RKO (cell line): Measurements from ENCODE around the gene ACAD8.
"Not testable (repeated sequence)": the region's sequence is repeated elsewhere in the genome, so short reads cannot be mapped to it uniquely, and the experiment has no call there.

ENCODE experiments used
- DNase-seq: peaks from one replicate; pipeline ENCODE4 v3.0.0-alpha.2; 2016; ENCODE audit warnings: low spot score

The ACAD8 gene

DNA sequence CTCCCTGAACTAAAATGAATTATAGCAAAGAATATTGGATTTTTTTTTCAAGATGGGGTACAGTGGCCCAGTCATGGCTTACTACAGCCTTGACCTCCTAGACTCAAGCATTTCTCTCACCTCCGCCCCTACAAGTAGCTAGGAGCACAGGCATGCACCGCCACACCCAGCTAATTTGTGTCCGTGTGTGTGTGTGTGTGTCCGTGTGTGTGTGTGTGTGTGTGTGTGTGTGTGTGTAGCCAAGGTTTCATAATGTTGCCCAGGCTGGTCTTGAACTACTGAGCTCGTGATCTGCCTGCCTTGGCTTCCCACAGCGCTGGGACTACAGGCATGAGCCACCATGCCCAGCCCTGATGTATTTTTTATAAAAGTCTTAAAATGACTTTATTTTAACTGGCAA, 12.8 kb upstream of the ACAD8 start:
- DNase-seq: no peak

DNA sequence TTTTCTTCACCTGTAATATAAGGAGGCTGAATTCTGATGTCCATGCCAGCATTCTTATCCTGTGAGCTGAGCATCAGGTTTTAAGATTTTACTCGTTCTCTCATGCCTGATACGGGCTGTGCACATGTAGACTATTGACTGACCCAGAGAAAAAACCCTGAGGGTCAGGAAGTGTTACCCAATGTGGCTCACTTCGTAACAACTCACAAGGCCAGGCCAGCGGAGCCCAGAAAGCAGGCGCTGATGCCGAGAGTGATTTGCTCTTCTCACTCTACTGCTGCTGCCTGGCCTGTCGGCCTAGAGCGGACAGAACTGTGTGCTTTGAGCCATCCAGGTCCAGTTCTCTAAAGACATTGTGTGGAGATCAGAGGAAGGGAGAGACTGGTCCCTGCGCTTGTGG, 11.0 kb upstream of the ACAD8 start:
- DNase-seq: no peak

DNA sequence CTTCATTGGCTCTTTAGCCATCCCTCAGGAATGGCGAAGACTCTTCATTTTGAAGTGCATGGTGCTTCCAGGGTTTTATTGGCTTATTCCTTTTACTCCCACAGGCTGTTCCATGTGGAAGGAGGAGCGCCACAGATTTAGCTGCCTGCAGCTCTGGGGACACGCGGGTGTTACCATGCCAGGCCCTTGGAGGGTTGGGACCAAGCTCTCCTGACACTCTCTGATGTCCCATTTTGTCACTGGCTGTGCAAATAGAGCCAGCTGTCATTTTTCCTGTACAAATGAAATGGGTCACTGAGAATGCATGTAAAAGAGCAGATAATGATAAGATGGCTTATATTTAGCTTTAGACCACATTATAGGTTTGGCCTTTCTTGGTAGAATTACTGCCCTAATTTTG, 9.5 kb upstream of the ACAD8 start:
- DNase-seq: no peak

DNA sequence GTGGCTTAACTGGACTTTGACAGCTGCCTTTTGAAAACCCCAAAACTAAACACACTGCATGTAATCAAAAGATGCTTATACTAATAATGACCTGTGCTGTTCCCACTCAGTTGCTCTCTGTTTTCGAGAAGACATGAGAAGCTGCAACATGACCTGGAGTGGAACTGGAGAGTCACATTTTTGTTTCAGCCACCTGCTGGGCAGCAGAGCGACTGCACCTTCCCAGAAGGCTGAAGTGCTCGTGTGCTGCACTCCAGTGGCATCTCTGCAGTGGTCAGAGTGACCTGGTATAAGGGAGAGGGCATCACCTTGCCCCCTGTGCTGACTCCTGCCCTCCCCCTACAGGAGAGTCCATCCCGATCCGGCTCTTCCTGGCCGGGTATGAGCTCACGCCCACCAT, 8.8 kb upstream of the ACAD8 start:
- peak; percentile 59 for DNase-seq

DNA sequence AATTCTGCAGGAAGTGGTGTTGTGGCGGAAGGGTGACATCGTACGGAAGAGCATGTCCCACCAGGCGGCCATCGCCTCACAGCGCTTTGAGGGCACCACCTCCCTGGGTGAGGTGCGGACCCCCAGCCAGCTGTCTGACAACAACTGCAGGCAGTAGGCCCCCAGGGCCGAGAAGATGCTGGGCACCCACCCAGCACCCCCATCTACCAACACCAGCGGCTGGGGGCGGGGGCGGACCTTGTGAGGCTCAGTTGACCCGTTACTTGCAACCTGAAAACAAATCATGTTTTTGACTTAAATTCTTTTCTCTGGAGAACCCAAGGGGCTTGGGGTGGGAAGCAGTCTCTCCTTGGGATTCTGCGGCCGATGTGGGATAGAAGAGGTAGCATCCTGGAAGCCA, 7.9 kb upstream of the ACAD8 start:
- DNase-seq: no peak

DNA sequence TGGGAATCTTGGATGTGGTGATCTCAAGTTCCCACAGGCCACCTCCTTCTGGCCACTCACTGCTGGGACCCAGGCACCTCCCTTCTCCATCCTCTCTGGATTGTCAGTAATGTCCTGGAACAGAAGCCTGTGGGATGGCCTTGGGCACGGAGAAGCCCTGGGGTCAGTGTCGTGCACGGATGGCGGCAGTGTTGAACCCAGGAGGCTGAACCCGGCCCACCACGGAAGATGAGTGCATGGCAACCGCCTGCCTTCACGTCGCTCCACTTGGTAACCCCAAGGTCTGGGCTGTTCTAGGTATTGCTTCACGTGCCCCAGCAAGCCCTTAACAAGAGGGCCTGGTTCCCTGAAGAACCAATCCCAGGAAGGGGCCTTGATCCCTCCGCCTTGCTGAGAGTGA, 7.3 kb upstream of the ACAD8 start:
- no peak for DNase-seq

DNA sequence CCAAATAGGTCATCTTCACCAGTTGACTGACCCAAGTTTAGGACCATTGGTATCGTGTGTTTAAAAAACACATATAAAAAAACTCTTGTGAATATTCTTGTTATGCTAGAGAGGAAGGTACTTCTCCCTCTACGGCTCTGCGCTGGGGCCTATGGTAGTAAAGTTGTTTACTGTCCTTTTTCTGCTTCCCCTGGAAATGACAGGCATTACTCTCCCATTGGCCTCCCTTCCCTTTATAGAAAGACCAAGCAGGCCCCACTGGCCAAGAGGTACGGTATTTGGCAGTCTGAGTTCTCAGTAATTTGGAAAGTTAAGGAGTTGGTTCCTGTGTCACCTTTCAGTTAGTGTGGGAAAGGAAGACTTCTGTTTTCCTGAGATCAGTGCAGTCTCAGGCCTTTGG, 6.7 kb upstream of the ACAD8 start:
- no peak for DNase-seq

DNA sequence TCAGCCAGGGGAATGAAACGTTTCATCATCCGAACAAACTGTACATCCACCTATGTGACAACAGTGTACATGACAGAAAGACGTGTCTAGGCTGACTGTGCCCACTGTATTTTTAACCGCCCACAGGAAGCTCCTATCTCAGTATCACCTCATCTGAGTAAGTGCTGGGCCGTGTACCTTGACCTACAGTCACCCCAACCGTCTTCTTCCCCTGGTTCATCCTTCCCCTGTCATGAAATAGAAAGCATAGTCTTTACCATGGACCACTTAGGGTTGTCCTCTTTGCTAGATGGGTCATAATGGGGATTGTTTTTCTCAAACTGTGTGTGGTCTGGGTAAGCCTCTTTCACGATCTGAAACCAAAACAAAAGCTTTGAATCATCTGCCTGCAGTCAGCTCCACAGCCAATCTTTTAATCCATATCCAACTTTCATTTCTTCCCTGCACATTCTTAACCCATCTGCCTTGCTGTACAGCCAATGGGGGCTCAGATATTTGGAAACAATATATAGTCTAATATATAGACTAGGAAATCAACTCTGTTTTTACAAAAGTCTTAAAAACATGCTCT, 4.4 kb upstream of the ACAD8 start:
- no peak for DNase-seq

DNA sequence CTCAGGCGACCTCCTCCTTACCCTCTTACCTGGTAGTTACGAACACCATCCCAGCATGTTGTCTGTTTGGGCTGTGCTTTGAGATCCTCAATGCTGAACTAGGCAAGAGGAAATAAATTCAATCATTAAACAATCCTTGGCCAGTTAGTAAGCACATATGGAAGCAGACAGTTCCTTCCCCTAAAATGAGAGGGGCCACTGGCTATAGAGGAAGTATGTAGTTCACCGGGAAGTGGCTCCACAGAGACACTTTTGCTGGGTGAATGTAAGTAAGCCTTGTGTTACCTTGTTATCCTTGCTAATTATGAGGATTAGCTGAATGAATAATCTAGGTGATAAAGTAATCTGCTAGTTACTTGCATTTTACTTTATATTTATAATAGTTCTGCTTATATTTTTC, 3.1 kb upstream of the ACAD8 start:
- no peak for DNase-seq

DNA sequence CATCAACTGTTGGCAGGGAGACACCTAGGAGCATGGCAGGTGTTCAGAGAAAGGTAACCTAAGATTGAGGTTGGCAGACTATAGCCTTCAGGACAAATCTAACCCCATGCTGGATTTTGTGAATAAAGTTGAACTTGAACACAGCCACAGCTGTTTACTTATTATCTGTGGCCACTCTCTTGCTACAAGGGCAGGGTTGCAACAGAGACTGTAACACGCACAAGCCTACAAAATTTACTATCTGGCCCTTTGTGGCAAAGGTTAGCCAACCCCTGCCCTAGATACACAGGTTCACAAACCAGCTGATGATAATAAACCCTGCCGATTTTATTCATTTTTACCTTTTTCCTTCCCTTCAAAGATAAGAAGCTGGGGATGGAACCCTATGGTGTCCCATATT, 2.7 kb upstream of the ACAD8 start:
- no peak for DNase-seq

DNA sequence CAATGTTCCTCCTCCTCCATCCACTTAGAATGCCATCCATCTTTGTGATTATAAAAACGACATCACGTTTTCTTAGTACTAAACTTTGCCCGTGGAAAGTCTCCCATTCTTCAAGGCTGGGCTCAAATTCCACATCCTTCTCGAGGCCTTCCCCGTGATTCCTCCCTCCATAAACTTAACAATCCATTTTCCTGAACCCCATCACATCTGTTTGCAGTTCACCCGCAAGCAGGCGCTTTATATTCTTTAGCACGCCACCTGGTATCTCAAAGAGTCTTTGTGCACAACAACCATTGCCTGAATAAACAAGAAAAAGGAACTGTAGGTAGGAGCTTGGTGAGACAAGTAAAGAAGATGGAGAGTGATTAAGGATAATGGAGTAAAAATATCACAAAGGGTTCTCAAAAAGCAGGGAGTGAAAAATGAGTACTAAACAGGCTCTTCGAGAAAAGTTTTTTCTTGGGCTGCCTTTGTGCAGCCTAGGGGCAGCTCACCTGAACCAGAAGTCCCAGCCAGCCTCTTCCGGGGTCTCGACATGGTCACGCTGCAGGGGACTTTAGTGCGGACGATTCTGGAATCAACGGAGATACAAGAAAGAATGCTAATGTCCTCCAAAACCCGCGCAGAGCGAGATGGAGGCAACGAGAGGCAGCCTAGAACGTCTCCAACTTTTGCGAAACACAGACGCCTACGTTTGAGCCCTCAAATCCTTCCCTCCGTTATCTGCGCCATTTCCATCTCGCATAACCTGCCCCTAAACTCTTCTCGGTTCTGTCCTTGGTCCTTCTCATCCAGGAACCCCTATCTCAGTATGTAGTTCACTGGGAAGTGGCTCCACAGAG, 801 bp upstream of the ACAD8 start:
- DNase-seq: peak; percentile 7

DNA sequence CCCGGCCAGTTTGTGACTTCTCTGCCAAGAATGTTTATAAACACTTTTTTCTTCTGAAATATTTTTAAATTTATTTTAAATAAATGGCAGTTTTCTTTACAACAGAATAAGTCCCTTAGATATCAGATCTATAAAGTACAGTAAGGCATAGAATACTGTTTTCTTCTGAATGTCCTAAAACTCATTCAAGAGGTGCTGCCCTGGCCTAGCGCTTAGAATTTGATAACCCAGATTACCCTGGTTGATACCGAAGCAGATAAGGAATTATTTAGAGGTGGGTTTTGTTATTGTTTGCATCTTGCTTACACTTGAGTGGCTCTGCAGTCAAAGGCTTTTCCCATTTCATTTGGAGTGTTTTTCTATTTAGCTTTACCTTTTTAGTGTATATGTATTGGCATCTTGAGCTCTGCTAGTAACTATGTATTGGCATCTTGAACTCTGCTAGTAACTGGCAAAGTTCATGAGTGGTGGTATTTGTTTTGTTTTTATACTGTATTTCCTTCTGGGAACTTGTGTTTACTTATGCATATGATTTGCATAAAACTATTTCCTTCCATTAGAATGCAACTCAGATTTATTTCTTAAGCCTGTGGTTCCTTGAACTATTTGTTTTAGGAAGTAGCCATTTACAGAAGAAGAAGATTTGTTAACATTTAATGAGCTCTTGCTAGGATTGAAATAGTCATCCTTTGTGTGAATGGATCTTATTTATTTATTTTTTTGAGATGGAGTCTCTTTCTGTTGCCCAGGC, 1.2 kb downstream of the ACAD8 start:
- peak; percentile 19 for DNase-seq

DNA sequence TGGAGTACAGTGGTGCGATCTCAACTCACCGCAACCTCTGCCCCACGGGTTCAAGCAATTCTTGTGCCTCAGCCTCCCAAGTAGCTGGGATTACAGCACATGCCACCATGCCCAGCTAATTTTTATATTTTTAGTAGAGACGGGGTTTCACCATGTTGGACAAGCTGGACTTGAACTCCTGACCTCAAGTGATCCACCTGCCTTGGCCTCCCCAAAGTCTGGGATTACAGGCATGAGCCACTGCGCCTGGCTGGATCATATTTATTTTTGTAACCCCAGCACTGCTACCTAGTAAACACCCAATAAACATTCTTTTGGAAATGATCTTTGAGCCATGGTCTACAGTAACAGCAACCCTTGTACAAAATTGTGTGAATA, 1.8 kb downstream of the ACAD8 start:
- not testable (repeated sequence) for DNase-seq

DNA sequence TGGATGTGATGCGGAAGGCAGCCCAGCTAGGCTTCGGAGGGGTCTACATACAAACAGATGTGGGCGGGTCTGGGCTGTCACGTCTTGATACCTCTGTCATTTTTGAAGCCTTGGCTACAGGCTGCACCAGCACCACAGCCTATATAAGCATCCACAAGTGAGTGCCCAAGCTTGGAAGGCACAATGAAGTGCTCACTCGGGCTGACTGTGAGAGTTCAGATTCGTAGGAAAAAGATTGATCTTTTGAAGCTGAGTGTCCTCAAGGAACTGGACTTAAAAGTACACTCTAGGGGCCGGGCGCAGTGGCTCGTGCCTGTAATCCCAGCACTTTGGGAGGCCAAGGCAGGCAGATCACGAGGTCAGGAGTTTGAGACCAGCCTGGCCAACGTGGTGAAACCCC, 3.7 kb downstream of the ACAD8 start:
- no peak for DNase-seq

DNA sequence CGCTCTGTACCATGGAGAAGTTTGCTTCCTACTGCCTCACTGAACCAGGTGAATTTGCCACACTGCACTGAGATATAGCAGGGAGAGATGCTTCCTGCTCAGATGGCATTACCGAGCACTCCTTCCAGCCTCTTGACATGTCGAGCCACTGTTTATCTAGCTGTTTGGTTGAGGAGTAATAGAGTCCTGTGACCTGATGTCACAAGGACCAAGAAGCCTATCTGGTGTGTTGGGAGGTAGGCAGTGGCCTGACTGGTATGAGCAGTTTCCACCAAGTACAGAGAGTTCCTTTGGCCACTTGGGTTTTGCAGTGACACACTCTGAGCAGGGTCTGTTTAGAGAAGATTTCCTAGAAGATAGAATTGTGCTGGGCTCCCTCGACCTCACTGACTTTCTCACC, 5.2 kb downstream of the ACAD8 start:
- no peak for DNase-seq

DNA sequence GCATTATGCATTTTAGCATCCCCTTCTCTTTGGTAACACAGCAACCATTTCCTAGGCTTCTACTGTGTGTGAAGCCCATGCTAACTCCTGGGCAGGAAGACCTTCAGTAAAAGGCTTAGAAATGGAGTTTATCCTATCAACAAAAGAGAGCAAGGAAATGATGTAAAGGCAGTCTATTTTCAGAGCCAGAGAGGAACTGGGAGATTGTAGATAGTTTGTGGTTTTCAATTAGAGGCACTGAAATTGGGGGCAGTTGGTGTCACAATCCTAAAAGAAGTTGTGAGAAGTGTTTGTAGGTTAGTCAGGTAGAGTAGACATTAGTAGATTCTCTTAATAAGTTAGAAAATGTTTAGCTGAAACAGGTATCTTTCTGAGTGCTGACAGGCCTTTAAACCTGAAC, 7.1 kb downstream of the ACAD8 start:
- DNase-seq: no peak

DNA sequence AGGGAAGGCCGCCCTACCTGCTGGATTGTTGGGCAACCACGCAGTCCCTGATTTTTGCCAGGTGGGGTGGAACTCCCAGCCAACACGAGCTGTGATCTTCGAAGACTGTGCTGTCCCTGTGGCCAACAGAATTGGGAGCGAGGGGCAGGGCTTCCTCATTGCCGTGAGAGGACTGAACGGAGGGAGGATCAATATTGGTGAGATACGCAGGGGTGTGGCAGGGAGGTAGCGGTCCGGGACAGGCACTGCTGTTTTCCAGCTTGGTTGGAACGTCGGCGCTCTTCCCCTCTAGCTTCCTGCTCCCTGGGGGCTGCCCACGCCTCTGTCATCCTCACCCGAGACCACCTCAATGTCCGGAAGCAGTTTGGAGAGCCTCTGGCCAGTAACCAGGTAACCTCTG, 7.6 kb downstream of the ACAD8 start:
- DNase-seq: no peak

DNA sequence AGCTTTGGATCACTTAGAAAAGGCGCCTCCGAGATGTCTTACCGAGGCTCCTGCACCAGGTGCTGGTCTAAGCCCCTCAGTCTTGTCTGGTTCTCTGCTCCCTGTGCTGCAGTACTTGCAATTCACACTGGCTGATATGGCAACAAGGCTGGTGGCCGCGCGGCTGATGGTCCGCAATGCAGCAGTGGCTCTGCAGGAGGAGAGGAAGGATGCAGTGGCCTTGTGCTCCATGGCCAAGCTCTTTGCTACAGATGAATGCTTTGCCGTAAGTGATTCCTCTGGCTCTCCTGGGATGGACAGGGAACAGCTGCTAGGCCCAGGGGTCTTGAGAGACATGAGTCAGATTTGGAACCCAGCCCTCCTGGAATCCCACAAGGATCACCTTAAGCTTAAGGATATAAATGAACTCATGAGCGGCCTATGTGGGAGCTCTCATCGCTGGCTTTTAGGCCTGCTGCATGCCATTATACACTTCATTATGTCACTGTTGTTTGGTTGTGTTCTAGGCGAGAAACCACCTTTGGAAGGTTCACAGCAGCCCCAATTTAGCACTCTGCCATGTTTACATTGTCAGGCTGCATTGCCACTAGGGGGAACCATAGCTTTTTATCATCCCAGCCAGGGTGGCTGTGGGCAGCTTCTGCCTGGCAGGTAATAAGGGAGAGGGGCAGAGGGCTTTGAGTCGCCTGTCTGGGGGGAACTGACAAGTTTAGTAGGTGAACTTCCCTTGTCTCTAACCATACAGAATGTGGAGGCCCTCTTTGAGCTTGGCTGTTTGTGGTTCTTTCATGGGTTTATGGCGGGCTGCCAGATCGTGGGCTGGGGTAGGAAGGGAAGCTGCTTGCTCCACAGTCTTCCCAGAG, 8.5 kb downstream of the ACAD8 start:
- peak; percentile 34 for DNase-seq

DNA sequence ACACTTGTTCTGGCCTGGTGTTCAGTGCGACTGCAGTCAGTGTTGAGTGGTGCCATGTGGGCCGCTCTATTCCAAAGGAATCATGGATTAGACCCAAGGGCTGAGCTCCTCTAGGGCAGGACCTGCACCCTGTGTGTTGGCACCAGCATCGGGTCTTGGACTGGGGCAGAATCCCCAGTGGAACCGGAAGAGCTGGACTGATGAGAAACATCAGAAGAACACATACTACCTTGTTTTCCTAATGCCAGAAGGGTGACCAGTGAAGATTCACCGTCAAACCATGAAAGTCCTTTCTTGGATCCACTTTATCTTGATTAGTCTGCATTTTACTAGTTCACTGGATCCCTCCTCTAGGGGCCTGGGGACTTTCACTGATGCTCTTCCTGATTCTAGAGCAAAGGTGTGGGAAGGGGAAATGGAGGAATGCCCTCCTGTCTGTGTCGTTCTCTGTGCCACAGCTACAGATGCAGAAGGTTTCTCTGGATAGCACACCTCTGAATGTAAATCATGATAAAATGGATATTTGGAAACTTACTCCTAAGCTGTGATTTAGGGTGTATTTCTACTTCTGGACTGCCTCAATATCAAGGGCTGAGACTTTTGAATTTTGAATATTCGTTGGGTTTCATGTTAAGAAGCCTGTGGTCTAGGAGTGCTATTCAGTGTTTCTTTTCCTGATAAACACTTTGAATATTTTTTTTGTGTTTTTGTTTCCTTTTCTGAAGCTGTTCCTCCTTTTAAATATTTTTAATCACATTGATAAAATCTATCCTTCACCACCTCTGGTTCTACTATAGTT, 11.8 kb downstream of the ACAD8 start:
- DNase-seq: no peak

DNA sequence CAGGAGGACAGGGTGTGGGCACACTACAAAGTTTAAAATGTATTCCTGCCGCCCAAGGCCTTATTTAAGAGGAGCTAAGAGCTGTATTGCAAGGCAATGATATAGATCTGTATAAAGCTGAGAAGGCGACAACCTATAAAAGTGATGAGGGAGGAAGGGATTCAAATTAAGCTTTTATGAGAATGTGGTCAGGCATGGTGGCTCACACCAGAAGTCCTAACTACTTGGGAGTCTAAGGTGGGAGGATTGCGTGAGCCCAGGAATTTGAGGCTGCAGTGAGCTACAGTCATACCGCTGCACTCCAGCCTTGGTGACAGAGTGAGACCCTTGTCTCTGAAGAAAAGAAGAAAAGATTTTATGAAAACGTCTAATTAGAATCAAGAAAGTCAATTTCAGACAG, 13.1 kb downstream of the ACAD8 start:
- DNase-seq: no peak

DNA sequence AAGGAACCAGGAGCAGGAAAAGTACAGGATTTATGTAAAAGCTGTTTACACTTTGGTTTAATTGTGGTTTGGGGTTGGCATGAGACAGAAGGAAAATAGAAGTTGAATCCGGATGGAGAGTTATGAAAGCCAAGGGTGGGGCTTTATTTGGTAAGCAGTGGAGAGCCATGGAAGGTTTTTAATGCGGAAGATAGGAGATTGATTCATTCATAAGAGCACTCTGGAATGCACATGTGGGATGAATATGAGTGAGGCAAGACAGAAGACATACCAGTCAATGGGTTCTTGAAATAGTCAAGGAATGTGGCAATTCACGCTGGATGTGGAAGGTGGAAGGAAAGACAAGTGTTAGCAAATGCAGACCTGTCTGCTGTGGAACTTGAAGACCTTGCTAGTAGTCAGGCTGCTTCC, 13.5 kb downstream of the ACAD8 start:
- no peak for DNase-seq

DNA sequence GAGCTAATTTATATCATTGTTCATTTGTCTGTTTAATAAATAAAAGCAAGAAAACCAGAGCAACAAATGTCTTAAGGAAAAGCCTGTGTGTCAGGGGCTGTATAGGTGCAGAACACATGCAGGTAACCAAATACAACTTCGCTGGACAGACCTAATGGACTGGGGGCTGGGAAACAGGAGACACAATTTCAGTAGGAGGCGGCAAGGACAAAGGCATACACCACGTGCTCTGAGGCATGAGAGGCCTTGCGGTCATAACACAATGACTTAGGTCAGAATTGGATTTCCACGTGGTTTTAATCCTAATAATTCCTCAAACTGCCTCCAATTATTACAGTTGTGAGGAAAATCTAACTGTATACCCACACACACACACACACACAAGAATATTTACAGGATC, 14.1 kb downstream of the ACAD8 start:
- no peak for DNase-seq
